ENCODE data around the gene CDH4.

Gene CDH4

GRCh38 chr20:61883857-61884393 lies 631.9 kb downstream of the CDH4 start:
- no peak for DNase-seq (ENCODE audit: low read depth)
- TF ChIP-seq CTCF (IDR thresholded peaks at IDR 0.05; ENCODE audit: control insufficient read depth, extremely low read depth, insufficient read depth), result no peak
- no peak overlapping the region for H3K4me3 ChIP-seq (ENCODE audit: low read depth, low read length)

- H3K4me3 ChIP-seq (ENCODE audit: low read depth, low read length), result no peak overlapping the region
- DNase-seq (ENCODE audit: low read depth), result no peak
- no peak for TF ChIP-seq CTCF (IDR thresholded peaks at IDR 0.05; ENCODE audit: control insufficient read depth, extremely low read depth, insufficient read depth)
These were observed 632.7 kb downstream of the CDH4 start for GRCh38 chr20:61884571-61885389.

- no peak for DNase-seq (ENCODE audit: low read depth)
- no peak for TF ChIP-seq CTCF (IDR thresholded peaks at IDR 0.05; ENCODE audit: control insufficient read depth, extremely low read depth, insufficient read depth)
- no peak overlapping the region for H3K4me3 ChIP-seq (ENCODE audit: low read depth, low read length)
These were observed 634.0 kb downstream of the CDH4 start for GRCh38 chr20:61885759-61886715.

- peak; percentile 8 for DNase-seq (ENCODE audit: low read depth)
- no peak overlapping the region for H3K4me3 ChIP-seq (ENCODE audit: low read depth, low read length)
- TF ChIP-seq CTCF (IDR thresholded peaks at IDR 0.05; ENCODE audit: control insufficient read depth, extremely low read depth, insufficient read depth), result peak; percentile 96
These were observed 634.9 kb downstream of the CDH4 start for GRCh38 chr20:61886721-61887595.

- no peak for DNase-seq (ENCODE audit: low read depth)
- no peak for TF ChIP-seq CTCF (IDR thresholded peaks at IDR 0.05; ENCODE audit: control insufficient read depth, extremely low read depth, insufficient read depth)
- H3K4me3 ChIP-seq (ENCODE audit: low read depth, low read length), result no peak overlapping the region
These were observed 635.6 kb downstream of the CDH4 start for GRCh38 chr20:61887596-61888093.

Measured in LNCaP clone FGC (cell line).